ENCODE results near the gene TFCP2. TPM values are rescaled to one million over a fixed set of nuclear protein-coding genes. Genes with fewer than 3 reads are reported as not detected.
A peak's percentile ranks its signal among the peaks of the same experiment; 100 is the strongest.

The TFCP2 gene
- total and polyA plus RNA-seq, 2 of the 13 experiments (the other 11 are each of a cell fraction or from before 2014, with no cell fraction given), result 7.6 to 10.0 TPM

DNA sequence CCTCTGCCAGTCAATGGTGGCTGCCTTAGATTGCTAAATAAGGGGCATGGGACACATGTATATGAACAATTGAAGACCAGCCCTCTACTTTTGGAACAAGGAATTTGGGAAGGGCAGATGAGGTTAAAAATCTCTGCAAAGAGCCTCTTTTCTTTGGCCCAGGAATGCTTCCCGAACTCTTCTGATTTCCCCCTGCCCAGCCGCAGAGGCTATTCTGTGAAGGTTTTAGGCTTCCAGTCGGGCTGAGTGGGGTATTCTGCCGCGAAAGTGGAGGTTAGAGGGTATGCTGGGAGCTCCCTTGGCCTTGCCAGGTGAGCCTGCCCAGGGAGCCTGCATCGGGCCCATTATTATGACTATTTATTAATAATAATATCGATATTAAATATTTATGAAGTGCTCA is 43.7 kb upstream of the TFCP2 start:
- TF ChIP-seq U2AF2 (IDR thresholded peaks at IDR 0.05; ENCODE audit: low read depth, low read length), result no peak
- TF ChIP-seq HDAC1 (CRISPR knock-in tag; IDR thresholded peaks at IDR 0.05), result 0 out of 2 replicates have a peak, but pooled peaks have one; percentile 34
- Histone ChIP-seq H3K4me3 (replicated peaks in 1 of 3; ENCODE audit: insufficient read depth in 1 of 3, low read depth in 2 of 3, low read length in 3 of 3) (peak overlapping the region; percentile 71 to 79 (median 73); a peak in 4 of 6 replicates), H3K27ac (ENCODE audit: extremely low read length, insufficient read depth, low read length) (no peak overlapping the region), H3K79me2 (ENCODE audit: insufficient read depth, low read length) (no peaks in the 10 kb centered on the region), H3K4me1 (ENCODE audit: insufficient read depth, low read length) (peaks cover 16% of the 10 kb centered on the region), H3K9ac (ENCODE audit: insufficient read depth, low read depth, low read length) (no peak overlapping the region), H4K20me1 (ENCODE audit: insufficient read depth, low read length) (no peaks in the 10 kb centered on the region), H3K4me2 (ENCODE audit: low read depth, low read length) (peak overlapping the region; percentile 75), H3K27me3 (ENCODE audit: control insufficient read depth in 1 of 2, insufficient read depth in 2 of 2, low read length in 2 of 2) (no peaks in the 10 kb centered on the region; a peak in 1 of 5 replicates), H3K9me3 (ENCODE audit: low read length) (no peaks in the 10 kb centered on the region), H2AFZ (ENCODE audit: low read length) (no peak overlapping the region), H3K36me3 (replicated peaks in 1 of 2; ENCODE audit: control insufficient read depth in 1 of 2, insufficient read depth in 2 of 2, low read length in 2 of 2) (no peaks in the 10 kb centered on the region)
- no TSS peak for BruUV-seq (replicated peaks)
- DNase-seq (ENCODE audit: low spot score), result no peak
- ChIA-PET CTCF (ENCODE audit: low intra/inter-chr PET ratio, low total read pairs) (no interaction called here), POLR2A (interaction anchor here (1.1 to 2.6 kb wide), 4 partner anchors 12 to 452 kb away, joined by 3 to 15 read pairs (median 4); partner anchors contain the start of gene CSRNP2)
- 41% methylated on average over 7 of the region's 7 CpGs for WGBS (ENCODE audit: low lambda C conversion rate)
- ATAC-seq, result no peak
- FAIRE-seq, result no peak
- in situ Hi-C loops (cut with HindIII; ENCODE audit: extremely low pct_ligation_motif_present, low pct_unique_long_range_greater_than_20kb) (no loop called here), intact Hi-C loops (cut with micrococcal nuclease; ENCODE audit: unreplicated experiment) (no loop called here)

DNA sequence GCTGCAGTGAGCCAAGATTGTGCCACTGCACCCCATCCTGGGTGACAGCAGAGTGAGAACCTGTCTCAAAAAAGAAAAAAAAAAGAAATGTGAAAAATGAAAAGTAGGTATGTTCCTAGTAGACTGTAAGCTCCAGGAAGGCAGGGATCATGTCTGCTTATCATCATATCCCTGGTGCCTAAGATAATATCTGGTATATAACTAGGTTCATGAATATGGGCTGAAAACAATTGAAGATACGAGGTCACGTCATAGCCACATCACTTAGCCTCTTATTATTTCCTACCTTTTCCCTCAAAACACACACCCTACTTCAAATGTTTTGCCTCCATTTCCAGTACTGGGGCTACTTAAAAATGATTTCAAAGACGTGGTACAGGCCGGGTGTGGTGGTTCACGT is 42.0 kb upstream of the TFCP2 start:
- no peaks in the 10 kb centered on the region for H3K9me3 ChIP-seq (ENCODE audit: low read length)
- H3K27ac ChIP-seq (ENCODE audit: extremely low read length, insufficient read depth, low read length), result no peak overlapping the region
- no peak overlapping the region for H2AFZ ChIP-seq (ENCODE audit: low read length)
- no peak overlapping the region for H3K4me2 ChIP-seq (ENCODE audit: low read depth, low read length)
- in situ Hi-C loops (cut with HindIII; ENCODE audit: extremely low pct_ligation_motif_present, low pct_unique_long_range_greater_than_20kb) (no loop called here), intact Hi-C loops (cut with micrococcal nuclease; ENCODE audit: unreplicated experiment) (no loop called here)
- DNase-seq (ENCODE audit: low spot score) (no peak), FAIRE-seq (no peak), ATAC-seq (no peak)
- POLR2A ChIA-PET, result no interaction called here
- no peak overlapping the region for H3K9ac ChIP-seq (ENCODE audit: insufficient read depth, low read depth, low read length)
- WGBS (ENCODE audit: low lambda C conversion rate), result 82% methylated on average over 5 of the region's 5 CpGs
- no TSS peak for BruUV-seq (replicated peaks)
- H3K36me3 ChIP-seq (replicated peaks in 1 of 2; ENCODE audit: control insufficient read depth in 1 of 2, insufficient read depth in 2 of 2, low read length in 2 of 2), result no peaks in the 10 kb centered on the region
- peaks cover 15% of the 10 kb centered on the region for H3K4me1 ChIP-seq (ENCODE audit: insufficient read depth, low read length)
- H3K27me3 ChIP-seq (ENCODE audit: control insufficient read depth in 1 of 2, insufficient read depth in 2 of 2, low read length in 2 of 2), result no peaks in the 10 kb centered on the region; a peak in 1 of 5 replicates
- no peak for TF ChIP-seq TCF7L2 (IDR thresholded peaks at IDR 0.05; ENCODE audit: low read depth, low read length)
- TF ChIP-seq, protein P1, sequence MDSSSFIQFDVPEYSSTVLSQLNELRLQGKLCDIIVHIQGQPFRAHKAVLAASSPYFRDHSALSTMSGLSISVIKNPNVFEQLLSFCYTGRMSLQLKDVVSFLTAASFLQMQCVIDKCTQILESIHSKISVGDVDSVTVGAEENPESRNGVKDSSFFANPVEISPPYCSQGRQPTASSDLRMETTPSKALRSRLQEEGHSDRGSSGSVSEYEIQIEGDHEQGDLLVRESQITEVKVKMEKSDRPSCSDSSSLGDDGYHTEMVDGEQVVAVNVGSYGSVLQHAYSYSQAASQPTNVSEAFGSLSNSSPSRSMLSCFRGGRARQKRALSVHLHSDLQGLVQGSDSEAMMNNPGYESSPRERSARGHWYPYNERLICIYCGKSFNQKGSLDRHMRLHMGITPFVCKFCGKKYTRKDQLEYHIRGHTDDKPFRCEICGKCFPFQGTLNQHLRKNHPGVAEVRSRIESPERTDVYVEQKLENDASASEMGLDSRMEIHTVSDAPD (CRISPR knock-in tag; IDR thresholded peaks at IDR 0.05), result no peak
- no peak for TF ChIP-seq ZBTB20 (CRISPR knock-in tag; IDR thresholded peaks at IDR 0.05; ENCODE audit: borderline replicate concordance, low read depth)
- no peak for TF ChIP-seq RBM39 (IDR thresholded peaks at IDR 0.05; ENCODE audit: low read depth, low read length, poor library complexity, severe bottlenecking)
- TF ChIP-seq ZNF7 (CRISPR knock-in tag; IDR thresholded peaks at IDR 0.05), result no peak
- TF ChIP-seq FOXP1 (IDR thresholded peaks at IDR 0.05), result no peak
- no peak for TF ChIP-seq FOXP1 (CRISPR knock-in tag; IDR thresholded peaks at IDR 0.05)
- TF ChIP-seq, protein P2, sequence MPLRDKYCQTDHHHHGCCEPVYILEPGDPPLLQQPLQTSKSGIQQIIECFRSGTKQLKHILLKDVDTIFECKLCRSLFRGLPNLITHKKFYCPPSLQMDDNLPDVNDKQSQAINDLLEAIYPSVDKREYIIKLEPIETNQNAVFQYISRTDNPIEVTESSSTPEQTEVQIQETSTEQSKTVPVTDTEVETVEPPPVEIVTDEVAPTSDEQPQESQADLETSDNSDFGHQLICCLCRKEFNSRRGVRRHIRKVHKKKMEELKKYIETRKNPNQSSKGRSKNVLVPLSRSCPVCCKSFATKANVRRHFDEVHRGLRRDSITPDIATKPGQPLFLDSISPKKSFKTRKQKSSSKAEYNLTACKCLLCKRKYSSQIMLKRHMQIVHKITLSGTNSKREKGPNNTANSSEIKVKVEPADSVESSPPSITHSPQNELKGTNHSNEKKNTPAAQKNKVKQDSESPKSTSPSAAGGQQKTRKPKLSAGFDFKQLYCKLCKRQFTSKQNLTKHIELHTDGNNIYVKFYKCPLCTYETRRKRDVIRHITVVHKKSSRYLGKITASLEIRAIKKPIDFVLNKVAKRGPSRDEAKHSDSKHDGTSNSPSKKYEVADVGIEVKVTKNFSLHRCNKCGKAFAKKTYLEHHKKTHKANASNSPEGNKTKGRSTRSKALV (CRISPR knock-in tag; IDR thresholded peaks at IDR 0.05), result no peak
- TF ChIP-seq, protein P3, sequence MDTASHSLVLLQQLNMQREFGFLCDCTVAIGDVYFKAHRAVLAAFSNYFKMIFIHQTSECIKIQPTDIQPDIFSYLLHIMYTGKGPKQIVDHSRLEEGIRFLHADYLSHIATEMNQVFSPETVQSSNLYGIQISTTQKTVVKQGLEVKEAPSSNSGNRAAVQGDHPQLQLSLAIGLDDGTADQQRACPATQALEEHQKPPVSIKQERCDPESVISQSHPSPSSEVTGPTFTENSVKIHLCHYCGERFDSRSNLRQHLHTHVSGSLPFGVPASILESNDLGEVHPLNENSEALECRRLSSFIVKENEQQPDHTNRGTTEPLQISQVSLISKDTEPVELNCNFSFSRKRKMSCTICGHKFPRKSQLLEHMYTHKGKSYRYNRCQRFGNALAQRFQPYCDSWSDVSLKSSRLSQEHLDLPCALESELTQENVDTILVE (CRISPR knock-in tag; IDR thresholded peaks at IDR 0.05), result no peak
- no peak for TF ChIP-seq ZNF180 (CRISPR knock-in tag; IDR thresholded peaks at IDR 0.05; ENCODE audit: borderline replicate concordance, low read depth)
- no peak for TF ChIP-seq NR2C2 (CRISPR knock-in tag; IDR thresholded peaks at IDR 0.05; ENCODE audit: borderline replicate concordance)
- no peak for TF ChIP-seq ZNF34 (CRISPR knock-in tag; IDR thresholded peaks at IDR 0.05; ENCODE audit: borderline replicate concordance)
- TF ChIP-seq TBX2 (CRISPR knock-in tag; IDR thresholded peaks at IDR 0.05; ENCODE audit: borderline replicate concordance), result no peak
- TF ChIP-seq NCOA2 (CRISPR knock-in tag; IDR thresholded peaks at IDR 0.05), result no peak
- CTCF ChIA-PET (ENCODE audit: low intra/inter-chr PET ratio, low total read pairs), result no interaction called here
- no peaks in the 10 kb centered on the region for H3K79me2 ChIP-seq (ENCODE audit: insufficient read depth, low read length)
- no peaks in the 10 kb centered on the region for H4K20me1 ChIP-seq (ENCODE audit: insufficient read depth, low read length)
- no peak overlapping the region for H3K4me3 ChIP-seq (replicated peaks in 1 of 3; ENCODE audit: insufficient read depth in 1 of 3, low read depth in 2 of 3, low read length in 3 of 3)

Data from HepG2 (cell line).